Measurements from ENCODE around the gene EFNA5.

GRCh38 chr5:107463731-107464130 lies 207.0 kb downstream of the EFNA5 start:
- TF ChIP-seq CTCF (IDR thresholded peaks at IDR 0.05) (no peak), POLR2A (IDR thresholded peaks at IDR 0.05) (no peak)

Measured in lower leg skin (tissue), 3 donors.